DND-41 (cell line): Measurements from ENCODE around the gene ANKS1B.

Source experiments
- CTCF ChIP-seq: IDR thresholded peaks from 2 replicates; pipeline ENCODE4 v1.5.1; 2012; ENCODE audit warnings: borderline replicate concordance, low read length, moderate library complexity, mild to moderate bottlenecking; ENCODE audit not compliant: poor library complexity, severe bottlenecking; ENCODE audit errors: extremely low read depth
- EZH2 ChIP-seq: IDR thresholded peaks from 3 replicates; pipeline ENCODE4 v1.6.1; 2012; ENCODE audit warnings: borderline replicate concordance, low read depth, mild to moderate bottlenecking, moderate library complexity, low read length, inconsistent platforms; ENCODE audit not compliant: severe bottlenecking

- TF ChIP-seq CTCF (no peak), EZH2 (no peak)
Observed at GRCh38 chr12:99442758-99443157, 542.0 kb downstream of the ANKS1B start.
